Measurements from ENCODE around the gene ZMIZ1. TPM values are rescaled to one million over a fixed set of nuclear protein-coding genes. Genes with fewer than 3 reads are reported as not detected.

ZMIZ1 gene
- total RNA-seq, 1 donor from 2014 or later, result 173 TPM

GRCh38 chr10:79282388-79282787, 213.6 kb downstream of the ZMIZ1 start:
- Mint-ChIP-seq H3K4me1 (peaks cover 29% of the 10 kb centered on the region), H3K27me3 (ENCODE audit: low read depth) (no peaks in the 10 kb centered on the region), H3K4me3 (no peak overlapping the region), H3K27ac (no peak overlapping the region), H3K9me3 (no peaks in the 10 kb centered on the region), H3K36me3 (peaks cover 29% of the 10 kb centered on the region)
- TF ChIP-seq CTCF (IDR thresholded peaks at IDR 0.05; ENCODE audit: unreplicated experiment), result no peak
- DNase-seq (ENCODE audit: low spot score in 2 of 2, unreplicated experiment in 2 of 2), result no peak

GRCh38 chr10:79283616-79284015, 214.8 kb downstream of the ZMIZ1 start:
- H3K36me3 Mint-ChIP-seq, result peaks cover 32% of the 10 kb centered on the region

GRCh38 chr10:79284158-79284871, 215.5 kb downstream of the ZMIZ1 start:
- Mint-ChIP-seq H3K27me3 (ENCODE audit: low read depth) (no peaks in the 10 kb centered on the region), H3K36me3 (peaks cover 36% of the 10 kb centered on the region), H3K27ac (peak overlapping the region; percentile 67), H3K9me3 (no peaks in the 10 kb centered on the region), H3K4me1 (peaks cover 29% of the 10 kb centered on the region), H3K4me3 (no peak overlapping the region)
- DNase-seq (ENCODE audit: low spot score in 2 of 2, unreplicated experiment in 2 of 2), result no peak
- no peak for TF ChIP-seq CTCF (IDR thresholded peaks at IDR 0.05; ENCODE audit: unreplicated experiment)

More at GRCh38 chr10:79283616-79284015, 214.8 kb downstream of the ZMIZ1 start:
- peaks cover 29% of the 10 kb centered on the region for H3K4me1 Mint-ChIP-seq
- H3K4me3 Mint-ChIP-seq, result no peak overlapping the region
- no peaks in the 10 kb centered on the region for H3K27me3 Mint-ChIP-seq (ENCODE audit: low read depth)
- peak overlapping the region; percentile 41 for H3K27ac Mint-ChIP-seq
- TF ChIP-seq CTCF (IDR thresholded peaks at IDR 0.05; ENCODE audit: unreplicated experiment), result no peak
- DNase-seq (ENCODE audit: low spot score in 2 of 2, unreplicated experiment in 2 of 2), result no peak
- H3K9me3 Mint-ChIP-seq, result no peaks in the 10 kb centered on the region

GRCh38 chr10:79285315-79286197, 216.8 kb downstream of the ZMIZ1 start:
- Mint-ChIP-seq H3K27ac (peak overlapping the region; percentile 50), H3K27me3 (ENCODE audit: low read depth) (no peaks in the 10 kb centered on the region), H3K4me1 (peaks cover 29% of the 10 kb centered on the region), H3K36me3 (peaks cover 29% of the 10 kb centered on the region), H3K9me3 (no peaks in the 10 kb centered on the region), H3K4me3 (no peak overlapping the region)
- no peak for TF ChIP-seq CTCF (IDR thresholded peaks at IDR 0.05; ENCODE audit: unreplicated experiment)
- no peak for DNase-seq (ENCODE audit: low spot score in 2 of 2, unreplicated experiment in 2 of 2)

- Mint-ChIP-seq H3K27me3 (ENCODE audit: low read depth) (no peaks in the 10 kb centered on the region), H3K27ac (peak overlapping the region; percentile 43)
Measured at GRCh38 chr10:79286318-79286951, 217.7 kb downstream of the ZMIZ1 start.

More at GRCh38 chr10:79286318-79286951, 217.7 kb downstream of the ZMIZ1 start:
- Mint-ChIP-seq H3K4me3 (no peak overlapping the region), H3K9me3 (no peaks in the 10 kb centered on the region), H3K4me1 (peaks cover 29% of the 10 kb centered on the region), H3K36me3 (peaks cover 30% of the 10 kb centered on the region)
- no peak for TF ChIP-seq CTCF (IDR thresholded peaks at IDR 0.05; ENCODE audit: unreplicated experiment)
- DNase-seq (ENCODE audit: low spot score in 2 of 2, unreplicated experiment in 2 of 2), result no peak

Data from mesothelial cell of epicardium (in vitro differentiated cells).